Activated naive CD4-positive, alpha-beta T cell treated with anti-CD3 and anti-CD28 coated beads for 36 hours (primary cell): ENCODE measurements around the gene COPB1. TPM values are rescaled to one million over a fixed set of nuclear protein-coding genes. Genes with fewer than 3 reads are reported as not detected.
A peak's percentile ranks its signal among the peaks of the same experiment; 100 is the strongest.

ENCODE experiments used
- CTCF ChIA-PET: fragments of 350-600 bp; sonication (Branson Sonifier 250); formaldehyde crosslinking; loops from one replicate; lab custom pipeline; 2021; ENCODE audit warnings: antibody characterized with exemption; lab: Charles Lee
- DNase-seq: peaks from one replicate; pipeline ENCODE4 v3.0.0-alpha.2; 2020
- H3K27ac Mint-ChIP-seq: one replicate; pipeline ENCODE4 v1.8.0; 2021; ENCODE audit warnings: mild to moderate bottlenecking, mixed read lengths
- H3K27me3 Mint-ChIP-seq: one replicate; pipeline ENCODE4 v1.8.0; 2021; ENCODE audit warnings: low read depth, mixed read lengths
- H3K36me3 Mint-ChIP-seq: one replicate; pipeline ENCODE4 v1.8.0; 2021; ENCODE audit warnings: low read depth, mixed read lengths
- H3K4me1 Mint-ChIP-seq: one replicate; pipeline ENCODE4 v1.8.0; 2021; ENCODE audit warnings: low read depth, mixed read lengths
- H3K4me3 Mint-ChIP-seq: one replicate; pipeline ENCODE4 v1.8.0; 2021; ENCODE audit warnings: mild to moderate bottlenecking, moderate library complexity, mixed read lengths
- H3K9me3 Mint-ChIP-seq: one replicate; pipeline ENCODE4 v1.8.0; 2021; ENCODE audit warnings: mixed read lengths
- intact Hi-C: fragments of 100-400 bp; cut with micrococcal nuclease; formaldehyde crosslinking; loops from one replicate; pipeline ENCODE4 v1.15.1; 2023
- total RNA-seq, 2 experiments: library from RNA; stranded (reverse); gene quantifications; one replicate each; pipeline ENCODE4 v1.2.3, GENCODE V29; 2021

The COPB1 gene, protein sequence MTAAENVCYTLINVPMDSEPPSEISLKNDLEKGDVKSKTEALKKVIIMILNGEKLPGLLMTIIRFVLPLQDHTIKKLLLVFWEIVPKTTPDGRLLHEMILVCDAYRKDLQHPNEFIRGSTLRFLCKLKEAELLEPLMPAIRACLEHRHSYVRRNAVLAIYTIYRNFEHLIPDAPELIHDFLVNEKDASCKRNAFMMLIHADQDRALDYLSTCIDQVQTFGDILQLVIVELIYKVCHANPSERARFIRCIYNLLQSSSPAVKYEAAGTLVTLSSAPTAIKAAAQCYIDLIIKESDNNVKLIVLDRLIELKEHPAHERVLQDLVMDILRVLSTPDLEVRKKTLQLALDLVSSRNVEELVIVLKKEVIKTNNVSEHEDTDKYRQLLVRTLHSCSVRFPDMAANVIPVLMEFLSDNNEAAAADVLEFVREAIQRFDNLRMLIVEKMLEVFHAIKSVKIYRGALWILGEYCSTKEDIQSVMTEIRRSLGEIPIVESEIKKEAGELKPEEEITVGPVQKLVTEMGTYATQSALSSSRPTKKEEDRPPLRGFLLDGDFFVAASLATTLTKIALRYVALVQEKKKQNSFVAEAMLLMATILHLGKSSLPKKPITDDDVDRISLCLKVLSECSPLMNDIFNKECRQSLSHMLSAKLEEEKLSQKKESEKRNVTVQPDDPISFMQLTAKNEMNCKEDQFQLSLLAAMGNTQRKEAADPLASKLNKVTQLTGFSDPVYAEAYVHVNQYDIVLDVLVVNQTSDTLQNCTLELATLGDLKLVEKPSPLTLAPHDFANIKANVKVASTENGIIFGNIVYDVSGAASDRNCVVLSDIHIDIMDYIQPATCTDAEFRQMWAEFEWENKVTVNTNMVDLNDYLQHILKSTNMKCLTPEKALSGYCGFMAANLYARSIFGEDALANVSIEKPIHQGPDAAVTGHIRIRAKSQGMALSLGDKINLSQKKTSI
- 100 to 1,000 TPM; 111 to 112 TPM for total RNA-seq

DNA sequence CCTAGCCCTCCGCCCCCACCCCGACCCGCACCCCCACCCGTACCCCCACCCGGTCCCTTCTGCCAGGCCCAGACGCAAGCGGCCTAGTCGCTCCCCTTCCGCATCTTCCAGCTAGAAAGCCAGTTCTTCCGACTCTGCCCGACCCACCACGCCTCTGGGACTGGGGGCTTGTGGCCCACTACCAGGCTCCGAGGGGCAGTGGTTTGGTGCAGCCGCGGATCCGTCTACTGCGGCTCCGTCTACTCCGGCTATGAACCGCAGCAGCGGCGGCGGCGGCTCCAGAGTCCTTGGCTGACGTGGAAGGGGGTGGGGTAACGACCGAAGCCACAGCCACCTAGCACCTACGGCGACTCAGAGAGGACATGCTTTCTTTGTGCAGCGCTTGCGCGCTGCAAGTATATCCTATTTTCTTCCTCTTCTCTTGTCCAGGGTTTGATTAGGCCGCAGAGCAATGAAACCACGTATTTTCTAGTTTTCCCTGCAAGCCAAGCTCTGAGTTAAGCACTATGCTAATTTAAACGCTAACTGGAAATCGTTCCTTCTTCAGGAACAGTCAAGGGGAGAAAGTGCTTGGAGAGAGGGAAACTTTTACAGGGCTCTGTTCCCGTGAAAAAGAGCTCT is at the start of gene COPB1:
COPB1 (minus strand) TSS at position 252 of the 621 bp plus-strand sequence. CDS start 883 bp downstream, outside the sequence.
- Mint-ChIP-seq H3K4me1 (peaks cover 40% of the 10 kb centered on the region), H3K27ac (peak within 1 kb of the TSS; percentile 99), H3K27me3 (no peaks in the 10 kb centered on the region), H3K4me3 (peak within 1 kb of the TSS; percentile 99), H3K9me3 (no peaks in the 10 kb centered on the region), H3K36me3 (peaks cover 31% of the 10 kb centered on the region)
- DNase-seq = peak; percentile 97
- CTCF ChIA-PET = interaction anchor here (0.5 to 2.6 kb wide), 4 partner anchors 20 to 408 kb away, joined by 3 to 13 read pairs (median 6); partner anchors contain the start of gene PSMA1
- intact Hi-C loops = loop anchor here (1.0 to 5.0 kb wide), 8 partner anchors 21 to 832 kb away; partner anchors contain the start of genes FAR1 and PSMA1

DNA sequence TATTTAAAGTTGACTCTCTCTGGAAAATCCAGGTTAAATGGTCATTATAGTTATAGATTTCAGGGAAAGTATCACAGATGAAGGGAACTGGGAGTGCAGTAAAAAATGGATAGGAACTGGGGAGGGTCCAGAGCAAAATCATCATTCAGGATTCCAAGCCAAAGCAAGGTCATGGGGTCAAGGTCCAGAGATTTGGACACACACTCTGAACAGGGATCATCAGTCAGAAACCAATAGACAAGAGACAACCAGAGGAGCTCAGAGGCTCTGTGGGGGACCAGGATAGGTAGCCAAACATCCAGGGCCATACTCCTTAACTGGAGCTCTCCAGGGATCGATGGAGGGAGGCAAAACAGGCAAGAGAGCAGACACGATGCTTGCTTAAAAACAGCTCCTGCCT is 47.8 kb upstream of the COPB1 start:
- no peak overlapping the region for H3K4me3 Mint-ChIP-seq
- peaks cover 37% of the 10 kb centered on the region for H3K4me1 Mint-ChIP-seq
- H3K9me3 Mint-ChIP-seq = no peaks in the 10 kb centered on the region
- CTCF ChIA-PET = interaction anchor here (0.5 to 1.4 kb wide), 2 partner anchors 217 to 361 kb away, joined by 3 read pairs; no protein-coding TSS in a partner anchor
- no peak for DNase-seq
- peaks cover 10% of the 10 kb centered on the region for H3K36me3 Mint-ChIP-seq
- H3K27me3 Mint-ChIP-seq = no peaks in the 10 kb centered on the region
- H3K27ac Mint-ChIP-seq = peak overlapping the region; percentile 50
- intact Hi-C loops = no loop called here

DNA sequence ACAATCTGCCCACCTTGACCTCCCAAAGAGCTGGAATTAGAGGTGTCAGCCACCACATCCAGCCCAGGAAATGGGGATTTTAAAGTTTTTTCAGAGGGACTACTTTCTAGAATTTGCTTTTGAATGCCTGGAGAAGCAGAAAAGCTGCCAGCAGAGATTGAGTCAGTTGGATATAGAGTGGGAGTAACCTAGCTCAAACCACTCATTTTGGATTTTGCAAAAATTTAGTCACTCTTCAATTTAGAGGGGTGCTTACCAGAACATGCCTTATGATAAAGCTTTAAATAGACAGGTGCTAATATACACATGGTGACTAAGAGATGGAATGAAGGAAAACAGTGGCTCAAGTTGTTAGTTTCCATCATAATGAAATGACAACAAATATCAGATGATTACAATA is 47.1 kb upstream of the COPB1 start:
- Mint-ChIP-seq H3K9me3 (no peaks in the 10 kb centered on the region), H3K27me3 (no peaks in the 10 kb centered on the region), H3K27ac (peak overlapping the region; percentile 30), H3K4me3 (no peak overlapping the region), H3K4me1 (peaks cover 36% of the 10 kb centered on the region), H3K36me3 (peaks cover 7% of the 10 kb centered on the region)
- CTCF ChIA-PET = interaction anchor here (0.5 to 1.4 kb wide), 3 partner anchors 10 to 361 kb away, joined by 3 read pairs; no protein-coding TSS in a partner anchor
- intact Hi-C loops = no loop called here
- DNase-seq = no peak

DNA sequence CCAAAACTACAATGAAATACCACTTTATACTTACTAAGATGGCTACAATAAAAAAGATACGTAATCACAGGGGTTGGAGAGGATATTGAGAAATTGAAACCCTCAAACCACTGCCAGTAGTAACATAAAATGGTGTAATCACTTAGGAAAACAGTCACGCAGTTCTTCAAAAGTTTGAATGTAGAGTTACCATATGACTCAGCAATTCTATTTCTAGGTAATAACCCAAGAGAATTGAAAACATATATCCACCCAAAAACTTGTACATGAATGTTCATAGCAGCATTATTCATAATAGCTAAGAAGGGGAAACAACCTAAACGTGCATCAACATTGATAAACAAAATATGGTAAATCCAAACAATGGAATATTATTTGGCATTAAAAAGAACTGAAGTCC is 45.0 kb upstream of the COPB1 start:
- intact Hi-C loops = loop anchor here (1.0 to 5.0 kb wide), 7 partner anchors 11 to 508 kb away; no protein-coding TSS in a partner anchor
- H3K36me3 Mint-ChIP-seq = peaks cover 6% of the 10 kb centered on the region
- H3K27me3 Mint-ChIP-seq = no peaks in the 10 kb centered on the region
- H3K27ac Mint-ChIP-seq = no peak overlapping the region
- H3K4me3 Mint-ChIP-seq = no peak overlapping the region
- H3K4me1 Mint-ChIP-seq = peaks cover 52% of the 10 kb centered on the region
- no peaks in the 10 kb centered on the region for H3K9me3 Mint-ChIP-seq
- CTCF ChIA-PET = interaction anchor here (8.5 kb wide), 1 partner anchor 361 kb away, joined by 86 read pairs; no protein-coding TSS in a partner anchor
- no peak for DNase-seq

DNA sequence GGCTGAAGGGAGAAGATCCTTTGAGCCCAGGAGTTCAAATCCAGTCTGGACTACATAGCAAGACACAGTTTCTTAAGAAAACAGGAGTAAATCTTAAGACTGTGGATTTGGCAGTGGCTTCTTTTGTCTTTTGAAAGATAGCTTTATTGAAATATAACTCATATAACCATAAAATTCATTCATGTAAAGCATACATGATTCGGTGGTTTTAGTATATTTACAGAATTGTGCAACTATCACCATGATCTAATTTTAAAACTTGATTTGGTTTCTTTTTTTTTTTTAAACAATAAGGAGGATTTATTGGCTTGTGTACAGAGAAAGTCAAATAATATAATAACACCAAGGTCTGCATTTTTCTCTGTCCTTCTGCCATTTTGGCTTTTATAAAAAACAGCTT is 43.6 kb upstream of the COPB1 start:
- H3K4me1 Mint-ChIP-seq = peaks cover 55% of the 10 kb centered on the region
- intact Hi-C loops = loop anchor here (5.0 kb wide), 1 partner anchor 509 kb away; no protein-coding TSS in a partner anchor
- no peak overlapping the region for H3K4me3 Mint-ChIP-seq
- peaks cover 6% of the 10 kb centered on the region for H3K36me3 Mint-ChIP-seq
- no peak for DNase-seq
- CTCF ChIA-PET = interaction anchor here (1.0 to 8.5 kb wide), 3 partner anchors 12 to 363 kb away, joined by 3 to 86 read pairs (median 6); partner anchors contain the start of gene PDE3B
- H3K27ac Mint-ChIP-seq = no peak overlapping the region
- no peaks in the 10 kb centered on the region for H3K9me3 Mint-ChIP-seq
- no peaks in the 10 kb centered on the region for H3K27me3 Mint-ChIP-seq

DNA sequence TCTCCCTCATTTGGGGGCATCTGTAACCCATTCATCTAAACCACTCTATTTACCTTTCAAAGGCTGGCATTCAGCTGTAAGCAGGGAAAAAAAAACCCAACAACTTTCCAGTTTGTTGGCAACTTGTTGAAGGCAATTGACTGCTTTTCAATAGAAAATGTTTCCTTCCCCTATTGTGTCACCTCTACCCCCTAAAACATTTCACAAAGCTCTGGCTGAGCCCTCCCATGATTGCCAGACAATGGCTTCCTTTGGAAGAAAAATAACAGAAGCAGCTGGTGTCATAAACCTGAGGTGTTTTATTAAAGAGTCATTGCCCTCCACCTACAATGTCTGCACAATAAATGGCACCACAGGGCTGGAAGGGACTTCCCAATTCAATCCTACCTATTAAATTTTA is 42.7 kb upstream of the COPB1 start:
- H3K27ac Mint-ChIP-seq = no peak overlapping the region

DNA sequence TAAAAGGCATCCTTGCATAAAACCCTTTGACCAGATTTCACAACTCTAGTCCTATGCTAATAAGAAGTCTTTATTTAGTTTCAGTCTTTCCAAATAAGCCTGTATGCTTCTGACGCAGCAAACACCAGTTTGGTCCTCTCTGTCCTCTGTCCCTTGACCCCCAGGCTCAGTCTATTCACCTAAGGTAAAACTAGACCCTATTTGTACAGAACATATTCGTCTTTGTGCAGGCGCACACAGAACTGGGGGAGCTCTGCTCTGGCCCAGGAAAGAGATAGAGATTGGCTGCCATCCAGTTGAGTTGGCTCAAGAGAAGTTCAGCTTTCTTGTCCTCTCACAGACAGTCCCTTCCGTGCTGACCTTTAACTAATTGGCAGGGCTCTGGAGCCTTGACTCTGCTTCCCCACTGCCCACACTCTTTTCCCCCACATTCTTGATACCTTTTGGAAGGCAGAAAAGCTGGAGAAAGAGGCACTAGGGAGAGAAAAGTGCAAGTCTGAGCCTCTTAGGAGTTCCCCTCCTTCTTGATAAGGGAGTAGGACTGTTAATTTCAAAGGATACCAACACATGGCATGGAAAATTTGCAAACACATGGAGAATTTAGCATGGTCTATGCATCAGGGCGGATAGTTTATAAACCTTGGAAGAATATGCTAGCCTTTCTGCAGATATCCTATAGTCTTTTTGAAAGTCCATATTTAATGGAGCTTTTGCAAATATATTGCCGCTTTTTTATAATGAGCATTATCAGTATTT is 41.8 kb upstream of the COPB1 start:
- H3K36me3 Mint-ChIP-seq = peaks cover 4% of the 10 kb centered on the region
- no peak overlapping the region for H3K27ac Mint-ChIP-seq
- H3K9me3 Mint-ChIP-seq = no peaks in the 10 kb centered on the region
- H3K27me3 Mint-ChIP-seq = no peaks in the 10 kb centered on the region
- peaks cover 59% of the 10 kb centered on the region for H3K4me1 Mint-ChIP-seq
- CTCF ChIA-PET = interaction anchor here (0.6 to 8.5 kb wide), 3 partner anchors 10 to 364 kb away, joined by 3 to 86 read pairs (median 6); partner anchors contain the start of gene PDE3B
- DNase-seq = no peak
- intact Hi-C loops = loop anchor here (5.0 kb wide), 1 partner anchor 511 kb away; no protein-coding TSS in a partner anchor
- H3K4me3 Mint-ChIP-seq = no peak overlapping the region

More for the DNA sequence above, 42.7 kb upstream of the COPB1 start:
- Mint-ChIP-seq H3K36me3 (peaks cover 4% of the 10 kb centered on the region), H3K27me3 (no peaks in the 10 kb centered on the region), H3K9me3 (no peaks in the 10 kb centered on the region), H3K4me1 (peaks cover 61% of the 10 kb centered on the region), H3K4me3 (no peak overlapping the region)
- CTCF ChIA-PET = interaction anchor here (0.6 to 8.5 kb wide), 4 partner anchors 9 to 363 kb away, joined by 3 to 86 read pairs (median 4); partner anchors contain the start of gene PDE3B
- intact Hi-C loops = loop anchor here (5.0 kb wide), 1 partner anchor 510 kb away; no protein-coding TSS in a partner anchor
- no peak for DNase-seq

DNA sequence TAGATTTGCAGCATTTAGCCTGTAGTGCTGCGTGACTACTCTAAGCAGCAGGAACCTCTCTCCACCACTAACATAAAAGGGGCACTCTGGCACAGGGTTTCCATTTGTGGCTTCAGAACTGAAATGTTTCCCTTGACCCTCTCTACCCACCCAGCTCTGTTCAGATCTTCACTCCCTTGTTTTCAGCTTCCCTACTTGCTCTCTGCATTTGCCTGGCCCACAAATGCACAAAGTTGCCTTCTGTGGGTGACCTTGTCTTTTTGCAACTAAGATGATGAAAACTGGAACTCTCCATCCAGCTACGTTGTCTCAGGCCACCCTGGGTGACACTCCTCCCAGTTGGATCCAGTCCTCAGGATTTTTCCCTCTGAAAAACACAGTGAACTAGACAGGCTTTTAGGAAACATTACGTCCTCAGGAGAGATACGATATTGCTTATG is 40.4 kb upstream of the COPB1 start:
- no peak for DNase-seq
- Mint-ChIP-seq H3K4me1 (peaks cover 47% of the 10 kb centered on the region), H3K27me3 (no peaks in the 10 kb centered on the region), H3K9me3 (no peaks in the 10 kb centered on the region), H3K4me3 (no peak overlapping the region), H3K27ac (no peak overlapping the region), H3K36me3 (peaks cover 2% of the 10 kb centered on the region)
- intact Hi-C loops = loop anchor here (5.0 kb wide), 1 partner anchor 512 kb away; no protein-coding TSS in a partner anchor
- CTCF ChIA-PET = interaction anchor here (0.7 to 8.5 kb wide), 5 partner anchors 10 to 366 kb away, joined by 3 to 86 read pairs (median 4); partner anchors contain the start of gene PDE3B

DNA sequence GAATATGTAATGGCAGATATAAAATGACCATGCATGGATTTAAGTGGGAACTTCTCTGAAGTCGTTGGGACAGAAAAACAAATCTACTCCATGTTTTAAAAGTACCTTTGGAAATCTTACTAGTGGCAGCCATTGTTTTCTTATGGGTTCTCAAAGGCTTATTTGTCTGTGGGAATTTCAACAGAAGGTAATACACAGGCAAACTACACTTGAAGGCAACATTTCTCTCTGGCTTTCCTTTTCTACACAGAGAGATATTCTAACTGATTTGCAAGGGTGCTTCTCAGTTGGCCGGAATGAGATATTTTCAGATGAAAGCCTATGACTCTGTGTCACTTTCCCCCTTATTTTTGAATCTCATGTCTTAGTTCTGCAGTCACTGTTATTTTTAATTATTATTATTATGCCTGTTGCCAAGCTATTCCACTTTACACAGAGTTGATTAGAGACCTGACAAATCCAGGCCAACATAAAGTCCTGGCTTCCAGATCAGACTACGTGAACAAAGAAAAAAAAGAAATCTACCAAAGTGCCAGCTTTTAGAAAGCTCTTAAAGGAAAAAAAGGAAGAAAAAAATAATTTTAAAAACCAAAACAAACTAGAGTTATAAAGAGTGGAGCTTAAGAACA is 39.4 kb upstream of the COPB1 start:
- H3K9me3 Mint-ChIP-seq = no peaks in the 10 kb centered on the region

DNA sequence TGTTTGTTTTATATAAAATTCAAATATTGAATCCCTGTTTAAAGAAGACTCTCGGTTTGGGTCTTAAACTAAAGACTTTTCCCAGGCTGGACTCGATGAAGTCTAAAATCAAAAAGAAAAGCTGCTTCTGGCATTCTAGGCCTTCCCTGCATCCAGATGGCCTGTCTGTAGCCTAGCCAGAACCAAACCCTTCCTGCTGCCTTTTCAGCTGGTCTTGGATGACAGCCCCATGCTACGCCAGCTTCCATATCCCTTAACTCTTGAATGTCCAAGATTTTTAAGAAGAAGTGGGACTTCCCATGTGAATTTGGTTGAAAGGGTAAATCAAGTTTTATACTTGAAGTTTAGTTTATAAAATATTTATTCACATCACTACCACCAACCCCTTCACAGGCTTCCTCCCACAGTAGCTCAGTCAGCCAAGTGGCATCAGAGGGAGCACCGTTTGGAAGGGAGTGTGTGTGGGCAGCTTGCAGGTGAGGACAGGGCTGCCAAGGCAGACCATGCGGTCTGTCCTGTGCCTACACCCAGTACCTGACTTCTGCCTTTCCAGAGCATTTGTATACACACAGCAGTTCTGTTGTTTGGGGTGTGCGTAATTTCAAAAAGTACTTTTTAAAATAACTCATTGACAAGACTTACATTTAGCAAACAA is 38.8 kb upstream of the COPB1 start:
- Mint-ChIP-seq H3K9me3 (no peaks in the 10 kb centered on the region), H3K4me3 (no peak overlapping the region), H3K4me1 (peaks cover 36% of the 10 kb centered on the region), H3K27me3 (no peaks in the 10 kb centered on the region), H3K36me3 (no peaks in the 10 kb centered on the region), H3K27ac (peak overlapping the region; percentile 36)
- intact Hi-C loops = no loop called here
- no peak for DNase-seq
- CTCF ChIA-PET = interaction anchor here (0.6 to 8.5 kb wide), 5 partner anchors 13 to 367 kb away, joined by 3 to 86 read pairs (median 5); no protein-coding TSS in a partner anchor

More for the DNA sequence above, 39.4 kb upstream of the COPB1 start:
- Mint-ChIP-seq H3K4me1 (peaks cover 38% of the 10 kb centered on the region), H3K36me3 (no peaks in the 10 kb centered on the region), H3K4me3 (no peak overlapping the region), H3K27ac (no peak overlapping the region), H3K27me3 (no peaks in the 10 kb centered on the region)
- DNase-seq = no peak
- intact Hi-C loops = no loop called here
- CTCF ChIA-PET = interaction anchor here (0.6 to 8.5 kb wide), 6 partner anchors 9 to 367 kb away, joined by 3 to 86 read pairs (median 6); partner anchors contain the start of gene PDE3B
